Ishikawa (cell line): ENCODE measurements around the gene OR6C6.

ENCODE experiments used
- CEBPB ChIP-seq: IDR thresholded peaks from 2 replicates; pipeline ENCODE4 v1.6.1; 2012
- CREB1 ChIP-seq: IDR thresholded peaks from 2 replicates; pipeline ENCODE4 v1.6.1; 2012; ENCODE audit warnings: low read depth
- EGR1 ChIP-seq: IDR thresholded peaks from 2 replicates; pipeline ENCODE4 v1.6.1; 2012
- EP300 ChIP-seq: IDR thresholded peaks from 2 replicates; pipeline ENCODE4 v1.6.1; 2012; ENCODE audit warnings: borderline replicate concordance
- FOXM1 ChIP-seq: IDR thresholded peaks from 2 replicates; pipeline ENCODE4 v1.6.1; 2012; ENCODE audit warnings: low read depth, borderline replicate concordance
- NFIC ChIP-seq: IDR thresholded peaks from 2 replicates; pipeline ENCODE4 v1.6.1; 2012
- RAD21 ChIP-seq: IDR thresholded peaks from 2 replicates; pipeline ENCODE4 v1.6.1; 2012; ENCODE audit warnings: low read depth
- TAF1 ChIP-seq: IDR thresholded peaks from 2 replicates; pipeline ENCODE4 v1.6.1; 2012; ENCODE audit warnings: low read depth, mild to moderate bottlenecking
- TCF12 ChIP-seq: IDR thresholded peaks from 2 replicates; pipeline ENCODE4 v1.6.1; 2012; ENCODE audit warnings: low read depth
- TEAD4 ChIP-seq: IDR thresholded peaks from 2 replicates; pipeline ENCODE4 v1.6.1; 2012
- YY1 ChIP-seq: IDR thresholded peaks from 2 replicates; pipeline ENCODE4 v1.6.1; 2012; ENCODE audit warnings: low read depth
- ZBTB7A ChIP-seq: IDR thresholded peaks from 2 replicates; pipeline ENCODE4 v1.6.1; 2012; ENCODE audit warnings: low read depth
- TF ChIP-seq, protein P1 (sequence below): IDR thresholded peaks from 2 replicates; pipeline ENCODE4 v1.6.1; 2012
- TF ChIP-seq, protein P2 (sequence below): IDR thresholded peaks from 2 replicates; pipeline ENCODE4 v1.6.1; 2012
- TF ChIP-seq, protein P3 (sequence below): IDR thresholded peaks from 2 replicates; pipeline ENCODE4 v1.6.1; 2012; ENCODE audit warnings: low read depth, mild to moderate bottlenecking

Gene OR6C6

DNA sequence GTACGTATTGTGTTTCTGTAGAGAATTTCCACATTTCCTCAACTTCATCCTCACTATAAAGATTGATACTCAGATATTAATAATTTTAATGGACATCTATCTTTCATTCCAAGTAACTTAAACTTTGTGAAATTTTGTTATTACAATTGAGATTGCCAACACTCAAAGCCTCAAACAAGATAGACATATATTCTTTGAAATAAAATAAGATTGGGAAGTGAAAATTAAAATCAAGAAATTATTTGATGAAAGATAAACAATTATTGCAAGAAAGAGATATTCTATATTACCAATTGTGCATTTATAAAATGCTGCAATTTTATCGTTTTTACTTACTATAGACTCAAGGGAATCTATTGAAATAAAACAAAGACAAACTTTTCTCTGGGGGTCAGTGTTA, at the start of gene OR6C6:
TSS of gene OR6C6 (minus strand) at position 101 of the 400 bp plus-strand sequence. CDS start 1,337 bp downstream, outside the sequence.
- TF ChIP-seq, protein P1, sequence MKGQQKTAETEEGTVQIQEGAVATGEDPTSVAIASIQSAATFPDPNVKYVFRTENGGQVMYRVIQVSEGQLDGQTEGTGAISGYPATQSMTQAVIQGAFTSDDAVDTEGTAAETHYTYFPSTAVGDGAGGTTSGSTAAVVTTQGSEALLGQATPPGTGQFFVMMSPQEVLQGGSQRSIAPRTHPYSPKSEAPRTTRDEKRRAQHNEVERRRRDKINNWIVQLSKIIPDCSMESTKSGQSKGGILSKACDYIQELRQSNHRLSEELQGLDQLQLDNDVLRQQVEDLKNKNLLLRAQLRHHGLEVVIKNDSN, result no peak
- no peak for TF ChIP-seq EP300
- TF ChIP-seq TEAD4, result no peak
- TF ChIP-seq, protein P2, sequence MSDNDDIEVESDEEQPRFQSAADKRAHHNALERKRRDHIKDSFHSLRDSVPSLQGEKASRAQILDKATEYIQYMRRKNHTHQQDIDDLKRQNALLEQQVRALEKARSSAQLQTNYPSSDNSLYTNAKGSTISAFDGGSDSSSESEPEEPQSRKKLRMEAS, result no peak
- TF ChIP-seq TCF12, result no peak
- TF ChIP-seq CREB1, result no peak
- TF ChIP-seq ZBTB7A, result no peak
- no peak for TF ChIP-seq CEBPB
- no peak for TF ChIP-seq RAD21
- TF ChIP-seq EGR1, result no peak
- TF ChIP-seq YY1, result no peak
- TF ChIP-seq, protein P3, sequence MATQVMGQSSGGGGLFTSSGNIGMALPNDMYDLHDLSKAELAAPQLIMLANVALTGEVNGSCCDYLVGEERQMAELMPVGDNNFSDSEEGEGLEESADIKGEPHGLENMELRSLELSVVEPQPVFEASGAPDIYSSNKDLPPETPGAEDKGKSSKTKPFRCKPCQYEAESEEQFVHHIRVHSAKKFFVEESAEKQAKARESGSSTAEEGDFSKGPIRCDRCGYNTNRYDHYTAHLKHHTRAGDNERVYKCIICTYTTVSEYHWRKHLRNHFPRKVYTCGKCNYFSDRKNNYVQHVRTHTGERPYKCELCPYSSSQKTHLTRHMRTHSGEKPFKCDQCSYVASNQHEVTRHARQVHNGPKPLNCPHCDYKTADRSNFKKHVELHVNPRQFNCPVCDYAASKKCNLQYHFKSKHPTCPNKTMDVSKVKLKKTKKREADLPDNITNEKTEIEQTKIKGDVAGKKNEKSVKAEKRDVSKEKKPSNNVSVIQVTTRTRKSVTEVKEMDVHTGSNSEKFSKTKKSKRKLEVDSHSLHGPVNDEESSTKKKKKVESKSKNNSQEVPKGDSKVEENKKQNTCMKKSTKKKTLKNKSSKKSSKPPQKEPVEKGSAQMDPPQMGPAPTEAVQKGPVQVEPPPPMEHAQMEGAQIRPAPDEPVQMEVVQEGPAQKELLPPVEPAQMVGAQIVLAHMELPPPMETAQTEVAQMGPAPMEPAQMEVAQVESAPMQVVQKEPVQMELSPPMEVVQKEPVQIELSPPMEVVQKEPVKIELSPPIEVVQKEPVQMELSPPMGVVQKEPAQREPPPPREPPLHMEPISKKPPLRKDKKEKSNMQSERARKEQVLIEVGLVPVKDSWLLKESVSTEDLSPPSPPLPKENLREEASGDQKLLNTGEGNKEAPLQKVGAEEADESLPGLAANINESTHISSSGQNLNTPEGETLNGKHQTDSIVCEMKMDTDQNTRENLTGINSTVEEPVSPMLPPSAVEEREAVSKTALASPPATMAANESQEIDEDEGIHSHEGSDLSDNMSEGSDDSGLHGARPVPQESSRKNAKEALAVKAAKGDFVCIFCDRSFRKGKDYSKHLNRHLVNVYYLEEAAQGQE, result no peak
- TF ChIP-seq NFIC, result no peak

DNA sequence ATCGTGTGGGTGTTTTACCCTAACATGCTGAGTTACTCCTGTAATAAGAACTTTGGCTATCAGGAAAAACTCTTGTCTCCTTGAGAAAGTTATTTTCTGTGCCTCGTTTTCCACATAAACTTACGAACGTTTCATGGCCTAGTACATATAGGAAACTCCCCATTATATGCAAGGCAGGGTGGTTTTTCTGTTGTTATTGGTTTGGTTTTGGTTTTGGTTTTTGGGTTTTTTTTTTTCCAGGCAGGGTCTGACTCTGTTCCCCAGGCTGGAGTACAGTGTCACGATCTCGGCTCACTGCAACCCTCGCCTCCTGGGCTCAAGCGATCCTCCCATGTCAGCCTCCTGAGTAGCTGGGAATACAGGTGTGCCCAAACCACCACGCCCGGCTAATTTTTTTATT, 39.6 kb upstream of the OR6C6 start:
- no peak for TF ChIP-seq CEBPB
- TF ChIP-seq, protein P3, result no peak
- no peak for TF ChIP-seq FOXM1
- TF ChIP-seq TEAD4, result no peak
- TF ChIP-seq, protein P1, result no peak
- no peak for TF ChIP-seq NFIC
- no peak for TF ChIP-seq EP300
- no peak for TF ChIP-seq ZBTB7A
- TF ChIP-seq, protein P2, result no peak
- no peak for TF ChIP-seq TCF12
- no peak for TF ChIP-seq RAD21
- TF ChIP-seq EGR1, result no peak
- no peak for TF ChIP-seq CREB1
- no peak for TF ChIP-seq TAF1
- no peak for TF ChIP-seq YY1

DNA sequence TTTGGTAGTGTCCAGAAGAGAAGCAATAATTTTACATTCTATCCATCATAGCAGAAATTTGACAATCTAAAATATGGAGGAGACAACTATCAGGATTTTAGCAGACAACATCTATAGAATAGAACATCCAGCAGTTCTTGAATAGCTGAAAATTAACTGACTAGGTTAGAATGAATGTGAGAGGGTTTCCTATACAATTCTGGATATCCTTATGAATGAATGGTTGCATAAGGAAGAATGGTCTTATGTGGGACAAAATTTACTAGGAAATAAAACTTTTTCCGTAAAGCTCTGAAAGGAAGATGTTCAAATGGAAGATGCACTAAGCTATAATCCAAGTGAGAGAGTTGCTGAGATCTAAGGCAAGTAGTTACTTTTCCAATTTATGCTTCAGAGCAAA, 34.1 kb upstream of the OR6C6 start, which contains the start of gene OR6C3:
TSS of gene OR6C3 (plus strand) at position 301 of the 400 bp plus-strand sequence. CDS start 955 bp downstream, outside the sequence.
- TF ChIP-seq, protein P1, result no peak
- no peak for TF ChIP-seq RAD21
- TF ChIP-seq TCF12, result no peak
- no peak for TF ChIP-seq ZBTB7A
- TF ChIP-seq EGR1, result no peak
- no peak for TF ChIP-seq EP300
- no peak for TF ChIP-seq FOXM1
- TF ChIP-seq NFIC, result no peak
- no peak for TF ChIP-seq YY1
- TF ChIP-seq, protein P2, result no peak
- no peak for TF ChIP-seq TEAD4
- TF ChIP-seq CEBPB, result no peak
- no peak for TF ChIP-seq CREB1
- TF ChIP-seq, protein P3, result no peak
- no peak for TF ChIP-seq TAF1

DNA sequence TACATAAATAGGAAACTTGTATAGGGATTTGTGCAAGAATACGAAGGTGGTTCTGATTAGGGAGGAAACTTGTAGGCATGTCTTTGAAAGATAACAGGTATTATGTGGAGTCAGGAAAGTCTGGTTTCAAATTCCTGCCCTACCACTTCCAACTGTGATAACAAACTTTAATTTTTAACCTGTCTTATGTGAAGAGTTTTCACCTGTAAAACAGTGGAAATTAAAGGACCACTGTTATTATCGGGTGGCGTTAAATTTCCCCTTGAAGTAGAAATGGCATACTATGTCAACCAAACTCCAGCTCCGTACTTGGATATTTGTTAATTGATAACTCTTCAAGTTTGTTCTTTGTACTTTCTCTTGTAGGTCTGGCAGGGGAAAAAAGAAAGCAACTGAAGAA, 23.8 kb upstream of the OR6C6 start:
- TF ChIP-seq EP300 (no peak), EGR1 (no peak), TEAD4 (no peak), FOXM1 (no peak), NFIC (no peak), CEBPB (no peak), YY1 (no peak), ZBTB7A (no peak)
- TF ChIP-seq, protein P2, result no peak
- TF ChIP-seq, protein P3, result no peak
- TF ChIP-seq, protein P1, result no peak
